DND-41 (cell line): ENCODE measurements around the gene GPATCH8.

Experiments
- CTCF ChIP-seq: IDR thresholded peaks from 2 replicates; pipeline ENCODE4 v1.5.1; 2012; ENCODE audit warnings: borderline replicate concordance, low read length, moderate library complexity, mild to moderate bottlenecking; ENCODE audit not compliant: poor library complexity, severe bottlenecking; ENCODE audit errors: extremely low read depth
- EZH2 ChIP-seq: IDR thresholded peaks from 3 replicates; pipeline ENCODE4 v1.6.1; 2012; ENCODE audit warnings: borderline replicate concordance, low read depth, mild to moderate bottlenecking, moderate library complexity, low read length, inconsistent platforms; ENCODE audit not compliant: severe bottlenecking

GRCh38 chr17:44380767-44381166 lies 122.4 kb downstream of the GPATCH8 start:
- no peak for TF ChIP-seq CTCF
- no peak for TF ChIP-seq EZH2
